Measurements from ENCODE around the gene HEPACAM.

- no peak for TF ChIP-seq POLR2A (IDR thresholded peaks at IDR 0.05; ENCODE audit: low read depth, low read length)
- no peak for TF ChIP-seq POLR2AphosphoS5 (IDR thresholded peaks at IDR 0.05; ENCODE audit: low read depth, low read length)
- TF ChIP-seq TAF1 (IDR thresholded peaks at IDR 0.05; ENCODE audit: borderline replicate concordance, low read depth, low read length), result no peak
Observed at GRCh38 chr11:124878759-124879492, 56.9 kb downstream of the HEPACAM start.

Measured in GM12892 (cell line).